NT2/D1 (cell line): ENCODE results near the gene FRMD8.

Source experiments
- SUZ12 ChIP-seq: IDR thresholded peaks from 2 replicates; pipeline ENCODE4 v1.6.1; 2011; ENCODE audit not compliant: insufficient read length, insufficient read depth; ENCODE audit errors: extremely low read depth
- YY1 ChIP-seq: IDR thresholded peaks from 2 replicates; pipeline ENCODE4 v1.6.1; 2011; ENCODE audit not compliant: insufficient read length, insufficient read depth
- ZNF274 ChIP-seq: IDR thresholded peaks from 2 replicates; pipeline ENCODE4 v1.6.1; 2011; ENCODE audit warnings: mild to moderate bottlenecking, low read depth, low read length

DNA sequence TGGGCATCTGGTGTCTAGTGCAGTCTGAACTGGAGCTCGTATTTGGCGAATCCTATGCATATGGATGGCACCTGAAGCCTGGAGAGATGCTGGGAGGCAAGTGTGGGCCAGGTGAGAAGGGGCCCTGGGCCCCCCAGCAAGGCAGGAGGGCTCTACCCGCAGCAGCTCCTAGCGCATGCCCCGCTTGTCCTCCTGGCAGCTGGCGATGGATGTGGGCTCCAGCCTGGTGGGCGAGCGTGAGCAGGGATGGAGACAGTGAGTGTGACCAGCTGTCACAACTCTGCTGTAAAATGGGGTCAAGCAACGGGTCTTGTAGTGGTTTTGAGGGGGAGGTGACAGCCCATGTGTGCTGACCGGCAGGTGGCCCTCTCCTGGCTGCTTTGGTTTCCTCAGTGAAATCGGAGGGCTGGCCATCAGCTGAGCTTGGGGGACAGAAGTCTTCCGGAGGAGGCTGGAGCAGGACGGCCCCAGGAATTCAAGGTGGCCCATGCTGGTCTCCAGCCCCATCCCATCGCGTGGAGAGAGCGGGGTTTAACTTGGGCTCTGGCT is 12.0 kb downstream of the FRMD8 start:
- TF ChIP-seq SUZ12, result no peak
- TF ChIP-seq YY1, result no peak
- no peak for TF ChIP-seq ZNF274
